MG63 (cell line): ENCODE measurements around the gene SYT2. TPM values are rescaled to one million over a fixed set of nuclear protein-coding genes. Genes with fewer than 3 reads are reported as not detected.
A peak's percentile ranks its signal among the peaks of the same experiment; 100 is the strongest.
"Not testable (repeated sequence)": the region's sequence is repeated elsewhere in the genome, so short reads cannot be mapped to it uniquely, and the experiment has no call there.

Source experiments
- DNase-seq: peaks from one replicate; pipeline ENCODE4 v3.0.0-alpha.2; 2020
- H3K27me3 ChIP-seq: fragments of 250-450 bp; sonication (Bioruptor Pico); 2 replicates; pipeline ENCODE4 v1.5.1; 2020; ENCODE audit warnings: mild to moderate bottlenecking, moderate library complexity
- H3K36me3 ChIP-seq: fragments of 250-450 bp; sonication (Bioruptor Pico); 2 replicates; pipeline ENCODE4 v1.5.1; 2020; ENCODE audit warnings: mild to moderate bottlenecking, moderate library complexity
- H3K4me3 ChIP-seq: fragments of 250-450 bp; sonication (Bioruptor Pico); 2 replicates; pipeline ENCODE4 v1.5.1; 2020; ENCODE audit warnings: mild to moderate bottlenecking, moderate library complexity
- H3K9me3 ChIP-seq: fragments of 250-450 bp; sonication (Bioruptor Pico); 2 replicates; pipeline ENCODE4 v1.5.1; 2020; ENCODE audit warnings: mild to moderate bottlenecking, moderate library complexity
- total RNA-seq: library from RNA; depleted of rRNA; stranded (reverse); fragments of >200 nt; shearing (Covaris generic); gene quantifications from 2 replicates; pipeline ENCODE4 v1.2.3, GENCODE V29; 2014; ENCODE audit warnings: low replicate concordance; rRNA removed

Gene SYT2
- total RNA-seq, 1 experiment from 2014 or later, result 0.03 TPM

DNA sequence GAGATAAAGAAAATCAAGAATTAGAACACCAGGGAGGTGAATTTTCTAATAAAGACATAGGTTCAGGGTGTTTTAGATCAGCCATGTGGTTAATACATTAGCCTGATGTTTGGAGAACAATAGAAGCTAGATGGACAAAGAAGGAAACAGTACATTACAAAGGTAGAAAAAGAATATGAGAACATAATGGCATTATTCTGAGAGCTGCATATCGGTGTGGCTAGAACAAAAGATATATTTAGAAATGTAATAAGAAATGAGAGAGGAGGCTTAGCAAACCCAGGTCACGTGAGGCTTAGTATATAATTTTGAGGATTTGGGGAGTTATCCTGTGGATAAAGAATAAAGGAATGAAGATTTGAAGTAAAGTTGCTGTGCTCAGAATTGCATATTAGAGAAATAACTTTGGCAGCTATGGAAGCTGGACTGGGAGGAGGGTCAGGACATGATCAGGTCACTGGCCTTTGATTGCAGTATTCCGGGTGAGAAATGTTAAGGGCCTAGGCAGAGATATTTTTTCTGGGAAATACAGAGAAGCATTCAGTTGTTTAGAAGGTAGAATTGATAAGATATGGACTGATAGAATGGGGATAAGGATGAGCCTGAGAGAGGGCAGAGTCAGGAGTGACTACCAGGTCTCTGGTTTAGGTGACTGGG, 164.5 kb downstream of the SYT2 start:
- H3K36me3 ChIP-seq, DNase-seq: not testable (repeated sequence)

DNA sequence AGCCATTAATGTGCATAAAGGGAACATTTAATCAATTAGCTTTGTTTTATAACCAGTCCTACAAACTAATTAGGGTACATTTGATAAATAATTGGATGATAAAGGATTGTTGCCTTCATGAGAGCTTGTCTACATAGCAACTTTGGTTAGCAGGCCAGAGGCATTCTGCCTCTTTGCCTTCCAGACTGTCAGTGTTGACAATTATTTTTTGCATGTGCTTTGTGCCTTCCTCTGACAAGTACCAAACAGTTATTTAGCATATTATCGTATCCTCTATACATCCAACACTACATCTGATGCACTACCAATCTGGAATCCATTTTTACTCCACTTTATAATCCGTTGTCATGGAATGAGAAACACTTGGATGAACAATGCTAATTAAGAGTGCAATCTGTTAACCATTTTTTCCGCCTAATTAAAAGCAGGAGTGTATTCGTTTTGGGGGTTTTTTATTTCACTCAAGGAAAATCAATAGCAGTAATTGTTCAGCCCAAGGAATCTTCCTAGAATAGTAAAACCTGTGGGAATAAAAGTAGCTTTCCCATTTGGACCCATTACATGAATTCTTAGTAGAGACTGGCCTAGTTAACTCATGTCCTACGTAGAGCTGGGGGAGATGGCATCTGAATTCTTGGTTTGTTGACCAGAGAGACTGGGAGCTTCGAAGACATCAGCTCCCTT, 165.3 kb downstream of the SYT2 start:
- not testable (repeated sequence) for H3K9me3 ChIP-seq, DNase-seq, H3K27me3 ChIP-seq, H3K36me3 ChIP-seq, H3K4me3 ChIP-seq

More for the DNA sequence above, 164.5 kb downstream of the SYT2 start:
- H3K27me3 ChIP-seq, H3K9me3 ChIP-seq, H3K4me3 ChIP-seq: not testable (repeated sequence)

DNA sequence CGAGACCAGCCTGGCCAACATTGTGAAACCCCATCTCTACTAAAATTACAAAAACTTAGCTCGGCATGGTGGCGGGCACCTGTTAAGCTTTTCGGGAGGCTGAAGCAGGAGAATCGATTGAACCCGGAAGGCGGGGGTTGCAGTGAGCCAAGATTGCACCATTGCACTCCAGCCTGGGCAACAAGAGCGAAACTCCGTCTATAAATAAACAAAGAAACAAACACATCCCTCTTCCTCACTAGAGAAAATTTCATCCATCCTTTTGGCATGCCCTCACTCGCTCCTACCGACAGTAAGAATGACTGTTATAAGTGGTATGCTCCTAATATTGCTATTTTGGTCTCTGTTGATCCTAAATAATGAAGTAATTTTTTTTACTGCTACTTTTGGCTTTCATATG, 166.7 kb downstream of the SYT2 start:
- not testable (repeated sequence) for H3K27me3 ChIP-seq, H3K36me3 ChIP-seq, H3K4me3 ChIP-seq, H3K9me3 ChIP-seq
- DNase-seq, result peak; percentile 58

DNA sequence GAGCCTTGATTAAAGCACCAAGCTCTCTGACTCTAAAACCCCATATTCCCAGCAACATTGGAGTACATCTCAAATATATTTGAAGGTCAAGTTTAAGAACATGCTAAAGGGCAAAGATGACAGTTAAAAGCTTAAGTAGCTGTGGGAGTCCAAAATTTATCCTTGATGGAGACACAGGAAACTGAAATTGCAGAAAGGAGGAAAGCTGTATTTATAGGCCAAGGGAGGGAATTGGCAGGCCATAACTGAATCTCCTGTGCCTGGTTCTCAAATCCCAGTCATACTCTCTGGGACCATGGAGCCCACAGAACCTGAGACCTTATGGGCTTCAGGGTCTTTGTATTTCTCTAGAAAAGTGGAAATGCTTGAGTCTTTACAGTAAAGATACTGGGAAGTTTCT, 167.8 kb downstream of the SYT2 start:
- not testable (repeated sequence) for H3K36me3 ChIP-seq, H3K9me3 ChIP-seq, H3K27me3 ChIP-seq, DNase-seq, H3K4me3 ChIP-seq

DNA sequence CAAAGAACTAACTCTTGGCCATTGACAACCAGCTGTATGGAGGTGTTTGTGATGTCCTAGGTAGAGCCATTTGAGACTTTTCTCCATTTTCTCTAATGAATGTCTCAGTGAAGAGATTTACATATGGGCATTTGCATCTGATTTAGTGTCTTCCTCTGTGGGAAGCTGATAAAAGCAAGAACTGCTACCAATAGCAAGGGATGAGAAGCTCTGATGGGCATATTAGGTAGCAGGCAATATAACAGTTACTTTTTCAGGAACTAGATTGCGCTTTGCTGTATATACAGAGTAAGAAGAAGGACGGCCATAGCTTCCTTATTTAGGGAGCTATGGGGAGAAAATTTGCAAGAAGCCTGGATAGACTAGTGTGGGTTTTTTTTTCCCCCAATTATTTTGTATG, 169.4 kb downstream of the SYT2 start:
- DNase-seq, H3K4me3 ChIP-seq, H3K36me3 ChIP-seq, H3K27me3 ChIP-seq, H3K9me3 ChIP-seq: not testable (repeated sequence)

Other genes with a start within 250 kb of the SYT2 start
- 33.6 and 40.5 TPM in 2 replicates for gene KDM5B, start 98.0 kb upstream of the SYT2 start, total RNA-seq
- not detected in 2 replicates for gene PCAT6, start 100.5 kb upstream of the SYT2 start, total RNA-seq
- gene RABIF, start 178.7 kb upstream of the SYT2 start, total RNA-seq, result 7.0 and 13.1 TPM in 2 replicates
- 20.0 and 25.2 TPM in 2 replicates for gene KLHL12, start 216.8 kb upstream of the SYT2 start, total RNA-seq
- 105 and 108 TPM in 2 replicates for gene ADIPOR1, start 247.9 kb upstream of the SYT2 start, total RNA-seq